IMR-90 (cell line): ENCODE data around the gene ZNF579. TPM values are rescaled to one million over a fixed set of nuclear protein-coding genes. Genes with fewer than 3 reads are reported as not detected.

ENCODE experiments used
- ATAC-seq: fragments of 200-7000 bp; cut with Tn5 transposase; 2 replicates; pipeline ENCODE4 v1.9.1; 2020; ENCODE audit warnings: low read depth, mild to moderate bottlenecking, moderate library complexity
- BruUV-seq: library from RNA; stranded (reverse); fragments of 400-500 nt; replicated peaks from 2 replicates; lab custom pipeline; 2021; lab: Mats Ljungman, UMichigan
- CTCF ChIA-PET: fragments of 300-600 bp; formaldehyde crosslinking; extraction: SDS; loops from one replicate; lab custom pipeline; 2021; ENCODE audit warnings: antibody characterized with exemption; lab: Yijun Ruan, JAX
- POLR2A ChIA-PET: fragments of 300-600 bp; sonication (Branson Sonifier 250); formaldehyde crosslinking; loops from one replicate; lab custom pipeline; 2022; ENCODE audit warnings: antibody characterized with exemption; ENCODE audit not compliant: unreplicated experiment; lab: Charles Lee
- DNase-seq: peaks from one replicate; pipeline ENCODE4 v3.0.0; 2013
- H2AFZ ChIP-seq: replicated peaks from 2 replicates; pipeline ENCODE3; 2013; ENCODE audit warnings: low read length, mild to moderate bottlenecking; ENCODE audit not compliant: poor library complexity
- H2AK5ac ChIP-seq: 2 replicates; pipeline ENCODE4 v1.6.1; 2013; ENCODE audit warnings: low read depth, low read length, inconsistent platforms
- H2AK9ac ChIP-seq: replicated peaks from 2 replicates; pipeline ENCODE3; 2013; ENCODE audit warnings: mild to moderate bottlenecking, low read depth, low read length, moderate library complexity; ENCODE audit not compliant: poor library complexity
- H2BK120ac ChIP-seq: 2 replicates; pipeline ENCODE4 v1.6.1; 2013; ENCODE audit warnings: low read depth, low read length, inconsistent platforms
- H2BK15ac ChIP-seq: 3 replicates; pipeline ENCODE4 v1.6.1; 2013; ENCODE audit warnings: low read depth, low read length, inconsistent platforms
- H2BK20ac ChIP-seq: 2 replicates; pipeline ENCODE4 v1.6.1; 2013; ENCODE audit warnings: low read depth, mild to moderate bottlenecking, inconsistent platforms, low read length, moderate library complexity
- H2BK5ac ChIP-seq: 2 replicates; pipeline ENCODE4 v1.6.1; 2013; ENCODE audit warnings: mild to moderate bottlenecking, low read depth, low read length, inconsistent platforms; ENCODE audit not compliant: poor library complexity, severe bottlenecking
- H3K14ac ChIP-seq: replicated peaks from 2 replicates; pipeline ENCODE4 v1.6.1; 2013; ENCODE audit warnings: low read depth, low read length, inconsistent platforms
- H3K18ac ChIP-seq: 2 replicates; pipeline ENCODE4 v1.6.1; 2013; ENCODE audit warnings: low read depth, low read length, control low read depth
- H3K23ac ChIP-seq: 2 replicates; pipeline ENCODE4 v1.6.1; 2013; ENCODE audit warnings: low read depth, low read length, inconsistent platforms
- H3K27ac ChIP-seq: 2 replicates; pipeline ENCODE4 v1.5.1; 2013; ENCODE audit warnings: mild to moderate bottlenecking, control low read depth, low read length; ENCODE audit not compliant: insufficient read depth
- H3K27me3 ChIP-seq: 2 replicates; pipeline ENCODE4 v1.6.1; 2013; ENCODE audit warnings: low read length; ENCODE audit not compliant: control insufficient read depth, insufficient read depth
- H3K36me3 ChIP-seq: 2 replicates; pipeline ENCODE4 v1.6.1; 2013; ENCODE audit warnings: low read length, mixed read lengths; ENCODE audit not compliant: control insufficient read depth, insufficient read depth
- H3K4ac ChIP-seq: 2 replicates; pipeline ENCODE4 v1.6.1; 2013; ENCODE audit warnings: low read depth, low read length, inconsistent platforms
- H3K4me1 ChIP-seq: 2 replicates; pipeline ENCODE4 v1.6.1; 2013; ENCODE audit warnings: low read length, mixed read lengths; ENCODE audit not compliant: control insufficient read depth, insufficient read depth
- H3K4me2 ChIP-seq: 2 replicates; pipeline ENCODE4 v1.6.1; 2013; ENCODE audit warnings: low read depth, mild to moderate bottlenecking, control low read depth, low read length, moderate library complexity
- H3K4me3 ChIP-seq: 2 replicates; pipeline ENCODE4 v1.5.1; 2013; ENCODE audit warnings: low read depth, mild to moderate bottlenecking, control low read depth, low read length, moderate library complexity; ENCODE audit not compliant: insufficient read depth
- H3K56ac ChIP-seq: 2 replicates; pipeline ENCODE4 v1.6.1; 2013; ENCODE audit warnings: low read length, inconsistent platforms; ENCODE audit not compliant: insufficient read depth; ENCODE audit errors: extremely low read depth
- H3K79me1 ChIP-seq, 2 experiments: 2 replicates each; pipeline ENCODE4 v1.6.1; 2013; ENCODE audit warnings: low read length in 2 of 2, inconsistent platforms in 1 of 2, low read depth in 1 of 2
- H3K9ac ChIP-seq: 2 replicates; pipeline ENCODE4 v1.6.1; 2013; ENCODE audit warnings: low read depth, low read length, control low read depth
- H3K9me1 ChIP-seq: 2 replicates; pipeline ENCODE4 v1.6.1; 2013; ENCODE audit warnings: low read length, inconsistent platforms; ENCODE audit not compliant: insufficient read depth
- H3K9me3 ChIP-seq: 2 replicates; pipeline ENCODE4 v1.6.1; 2013; ENCODE audit warnings: low read length; ENCODE audit not compliant: control insufficient read depth, insufficient read depth
- H4K20me1 ChIP-seq: 2 replicates; pipeline ENCODE4 v1.6.1; 2013; ENCODE audit warnings: low read length, inconsistent platforms; ENCODE audit not compliant: insufficient read depth
- H4K5ac ChIP-seq: 2 replicates; pipeline ENCODE4 v1.6.1; 2013; ENCODE audit warnings: mild to moderate bottlenecking, low read depth, low read length, control low read depth
- H4K8ac ChIP-seq, 2 experiments: 2 replicates each; pipeline ENCODE4 v1.6.1; 2013; ENCODE audit warnings: low read depth in 2 of 2, low read length in 2 of 2, control low read depth in 1 of 2, inconsistent platforms in 1 of 2
- H4K91ac ChIP-seq: 2 replicates; pipeline ENCODE4 v1.6.1; 2013; ENCODE audit warnings: low read depth, low read length, inconsistent platforms; ENCODE audit not compliant: insufficient read depth
- BHLHE40 ChIP-seq: fragments of 150-350 bp; IDR thresholded peaks from 2 replicates; pipeline ENCODE4 v1.6.1; 2016; ENCODE audit warnings: mild to moderate bottlenecking, low read depth, low read length
- CEBPB ChIP-seq: IDR thresholded peaks from 2 replicates; pipeline ENCODE4 v1.6.1; 2012; ENCODE audit warnings: low read depth, low read length, improper control_type of control experiment
- CHD1 ChIP-seq: IDR thresholded peaks from 2 replicates; pipeline ENCODE4 v1.6.1; 2012; ENCODE audit warnings: low read depth, low read length, improper control_type of control experiment
- FOS ChIP-seq: fragments of 150-350 bp; IDR thresholded peaks from 2 replicates; pipeline ENCODE4 v1.6.1; 2016; ENCODE audit warnings: low read depth, low read length
- NFE2L2 ChIP-seq: fragments of 150-350 bp; IDR thresholded peaks from 2 replicates; pipeline ENCODE4 v1.6.1; 2016; ENCODE audit warnings: low read depth, mild to moderate bottlenecking, low read length
- POLR2A ChIP-seq: IDR thresholded peaks from 2 replicates; pipeline ENCODE4 v1.6.1; 2012; ENCODE audit warnings: mild to moderate bottlenecking, low read depth, low read length
- RAD21 ChIP-seq: IDR thresholded peaks from 2 replicates; pipeline ENCODE4 v1.6.1; 2012; ENCODE audit warnings: low read length, improper control_type of control experiment
- RCOR1 ChIP-seq: IDR thresholded peaks from 2 replicates; pipeline ENCODE4 v1.6.1; 2012; ENCODE audit warnings: mild to moderate bottlenecking, low read length, improper control_type of control experiment; ENCODE audit not compliant: insufficient replicate concordance
- RFX5 ChIP-seq: IDR thresholded peaks from 2 replicates; pipeline ENCODE4 v1.8.0; 2012; ENCODE audit warnings: low read depth, mild to moderate bottlenecking, low read length, moderate library complexity
- SMC3 ChIP-seq: fragments of 150-350 bp; IDR thresholded peaks from 2 replicates; pipeline ENCODE4 v1.6.1; 2016; ENCODE audit warnings: low read depth, mild to moderate bottlenecking, antibody characterized with exemption, low read length, moderate library complexity
- WGBS, 2 experiments: methylation state at CpG; one replicate each; pipeline versions ENCODE4 v1.1.5 to v1.1.7; 2013; ENCODE audit warnings: missing lambda C conversion rate in 2 of 2; ENCODE audit not compliant: insufficient read length in 1 of 2; ENCODE audit errors: extremely low coverage in 2 of 2; 5-methylcytosine and 5-hydroxymethylcytosine counted together
- dilution Hi-C: fragments of 300-500 bp; cut with HindIII; formaldehyde crosslinking; loops from one replicate; pipeline ENCODE4 v1.14.3; 2018; ENCODE audit warnings: low sequenced_read_pairs; ENCODE audit not compliant: unreplicated experiment
- in situ Hi-C: fragments of 300-500 bp; cut with MboI; formaldehyde crosslinking; loops from 3 replicates; pipeline ENCODE4 v1.14.3; 2019; ENCODE audit warnings: low sequenced_read_pairs, inconsistent platforms, mixed read lengths
- intact Hi-C: fragments of 100-400 bp; cut with micrococcal nuclease; formaldehyde crosslinking; loops from 2 replicates; pipeline ENCODE4 v1.10.0; 2022
- polyA plus RNA-seq, 3 experiments: library from polyadenylated mRNA; depleted of rRNA; stranded (reverse); fragments of >200 nt; gene quantifications; 2 replicates each; pipeline ENCODE4 v1.2.3, GENCODE V29; 2012; ENCODE audit warnings: low replicate concordance in 1 of 3
- total RNA-seq: library from RNA; depleted of rRNA; stranded (reverse); fragments of >200 nt; gene quantifications from 2 replicates; pipeline ENCODE4 v1.2.3, GENCODE V29; 2012
- TF ChIP-seq, protein P1 (sequence below): fragments of 150-350 bp; IDR thresholded peaks from 2 replicates; pipeline ENCODE4 v1.6.1; 2017; ENCODE audit warnings: mild to moderate bottlenecking, antibody characterized with exemption, low read length, low read depth
- TF ChIP-seq, protein P2 (sequence below): conservative IDR thresholded peaks from 2 replicates; pipeline ENCODE4 v1.5.1; 2012; ENCODE audit warnings: mild to moderate bottlenecking, low read depth, low read length, improper control_type of control experiment
- TF ChIP-seq, protein P3 (sequence below): fragments of 150-350 bp; IDR thresholded peaks from 2 replicates; pipeline ENCODE4 v1.6.1; 2016; ENCODE audit warnings: low read depth, mild to moderate bottlenecking, low read length, moderate library complexity, borderline replicate concordance

The ZNF579 gene
- total and polyA plus RNA-seq, 2 of the 4 experiments (the other 2 are of a cell fraction), result 0.54 to 9.0 TPM

DNA sequence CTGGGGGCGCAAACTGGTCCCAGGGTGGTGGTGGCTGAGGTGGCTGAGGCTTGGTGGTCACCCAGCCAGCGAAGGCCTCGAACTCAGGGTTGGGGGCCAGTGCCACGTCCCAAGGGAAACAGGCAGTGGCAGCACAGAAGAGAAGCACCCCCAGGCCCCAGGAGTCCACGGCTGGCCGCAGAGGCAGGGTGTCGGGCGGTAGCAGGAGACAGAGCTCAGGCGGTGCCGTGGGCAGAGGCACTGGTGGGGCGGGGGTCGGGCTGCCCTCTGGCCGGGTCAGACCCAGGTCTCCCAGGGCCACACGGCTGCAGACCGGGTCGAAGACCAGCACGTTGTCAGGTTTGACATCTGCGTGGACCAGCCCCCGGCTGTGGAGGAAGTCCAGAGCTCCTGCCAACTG, 39.6 kb downstream of the ZNF579 start:
- 0 out of 2 replicates have a peak, but pooled peaks cover 2% of the 10 kb centered on the region for H3K9me1 ChIP-seq
- 85% methylated on average over 18 of the region's 19 CpGs; no CpG with 5 or more reads in 1 of the 2 experiments for WGBS, 2 experiments
- no peak overlapping the region for H3K18ac ChIP-seq
- H4K91ac ChIP-seq, result no peak overlapping the region
- no peak overlapping the region for H2AFZ ChIP-seq
- no peaks in the 10 kb centered on the region for H3K79me1 ChIP-seq
- no peaks in the 10 kb centered on the region; the same call in 1 of the 2 replicates for H3K9me3 ChIP-seq
- ChIA-PET CTCF (no interaction called here), POLR2A (no interaction called here)
- H3K4me1 ChIP-seq, result peaks cover 2% of the 10 kb centered on the region
- no peak overlapping the region for H3K14ac ChIP-seq
- intact Hi-C loops, result no loop called here
- no peak overlapping the region for H4K8ac ChIP-seq
- dilution Hi-C loops, result no loop called here
- H3K4ac ChIP-seq, result no peak overlapping the region
- ATAC-seq (no peak), DNase-seq (no peak)
- no peak overlapping the region for H2AK5ac ChIP-seq
- H3K27ac ChIP-seq, result no peak overlapping the region
- H3K27me3 ChIP-seq, result no peaks in the 10 kb centered on the region; the same call in 1 of the 2 replicates
- no peaks in the 10 kb centered on the region for H3K36me3 ChIP-seq
- H4K5ac ChIP-seq, result no peak overlapping the region
- no peak overlapping the region for H3K23ac ChIP-seq
- no TSS peak for BruUV-seq
- no peak overlapping the region for H3K56ac ChIP-seq
- H3K4me3 ChIP-seq, result no peak overlapping the region
- TF ChIP-seq CEBPB (no peak), POLR2A (no peak), CHD1 (no peak), NFE2L2 (no peak), RFX5 (no peak), RAD21 (no peak), SMC3 (no peak), BHLHE40 (no peak), RCOR1 (no peak), FOS (no peak)
- TF ChIP-seq, protein P1, sequence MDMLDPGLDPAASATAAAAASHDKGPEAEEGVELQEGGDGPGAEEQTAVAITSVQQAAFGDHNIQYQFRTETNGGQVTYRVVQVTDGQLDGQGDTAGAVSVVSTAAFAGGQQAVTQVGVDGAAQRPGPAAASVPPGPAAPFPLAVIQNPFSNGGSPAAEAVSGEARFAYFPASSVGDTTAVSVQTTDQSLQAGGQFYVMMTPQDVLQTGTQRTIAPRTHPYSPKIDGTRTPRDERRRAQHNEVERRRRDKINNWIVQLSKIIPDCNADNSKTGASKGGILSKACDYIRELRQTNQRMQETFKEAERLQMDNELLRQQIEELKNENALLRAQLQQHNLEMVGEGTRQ, result no peak
- TF ChIP-seq, protein P2, sequence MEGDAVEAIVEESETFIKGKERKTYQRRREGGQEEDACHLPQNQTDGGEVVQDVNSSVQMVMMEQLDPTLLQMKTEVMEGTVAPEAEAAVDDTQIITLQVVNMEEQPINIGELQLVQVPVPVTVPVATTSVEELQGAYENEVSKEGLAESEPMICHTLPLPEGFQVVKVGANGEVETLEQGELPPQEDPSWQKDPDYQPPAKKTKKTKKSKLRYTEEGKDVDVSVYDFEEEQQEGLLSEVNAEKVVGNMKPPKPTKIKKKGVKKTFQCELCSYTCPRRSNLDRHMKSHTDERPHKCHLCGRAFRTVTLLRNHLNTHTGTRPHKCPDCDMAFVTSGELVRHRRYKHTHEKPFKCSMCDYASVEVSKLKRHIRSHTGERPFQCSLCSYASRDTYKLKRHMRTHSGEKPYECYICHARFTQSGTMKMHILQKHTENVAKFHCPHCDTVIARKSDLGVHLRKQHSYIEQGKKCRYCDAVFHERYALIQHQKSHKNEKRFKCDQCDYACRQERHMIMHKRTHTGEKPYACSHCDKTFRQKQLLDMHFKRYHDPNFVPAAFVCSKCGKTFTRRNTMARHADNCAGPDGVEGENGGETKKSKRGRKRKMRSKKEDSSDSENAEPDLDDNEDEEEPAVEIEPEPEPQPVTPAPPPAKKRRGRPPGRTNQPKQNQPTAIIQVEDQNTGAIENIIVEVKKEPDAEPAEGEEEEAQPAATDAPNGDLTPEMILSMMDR, result no peak
- TF ChIP-seq, protein P3, sequence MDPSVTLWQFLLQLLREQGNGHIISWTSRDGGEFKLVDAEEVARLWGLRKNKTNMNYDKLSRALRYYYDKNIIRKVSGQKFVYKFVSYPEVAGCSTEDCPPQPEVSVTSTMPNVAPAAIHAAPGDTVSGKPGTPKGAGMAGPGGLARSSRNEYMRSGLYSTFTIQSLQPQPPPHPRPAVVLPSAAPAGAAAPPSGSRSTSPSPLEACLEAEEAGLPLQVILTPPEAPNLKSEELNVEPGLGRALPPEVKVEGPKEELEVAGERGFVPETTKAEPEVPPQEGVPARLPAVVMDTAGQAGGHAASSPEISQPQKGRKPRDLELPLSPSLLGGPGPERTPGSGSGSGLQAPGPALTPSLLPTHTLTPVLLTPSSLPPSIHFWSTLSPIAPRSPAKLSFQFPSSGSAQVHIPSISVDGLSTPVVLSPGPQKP, result no peak
- in situ Hi-C loops, result no loop called here
- no peak overlapping the region for H2BK20ac ChIP-seq
- no peak overlapping the region for H2BK15ac ChIP-seq
- no peaks in the 10 kb centered on the region for H4K20me1 ChIP-seq
- no peak overlapping the region for H3K4me2 ChIP-seq
- H2BK5ac ChIP-seq, result no peak overlapping the region
- no peak overlapping the region for H2AK9ac ChIP-seq
- no peak overlapping the region for H3K9ac ChIP-seq
- no peak overlapping the region for H2BK120ac ChIP-seq
